ENCODE results near the gene SORCS2. TPM values are rescaled to one million over a fixed set of nuclear protein-coding genes. Genes with fewer than 3 reads are reported as not detected.
A peak's percentile ranks its signal among the peaks of the same experiment; 100 is the strongest.

SORCS2 gene
- total RNA-seq, 1 experiment from 2014 or later, result 0.06 TPM

DNA sequence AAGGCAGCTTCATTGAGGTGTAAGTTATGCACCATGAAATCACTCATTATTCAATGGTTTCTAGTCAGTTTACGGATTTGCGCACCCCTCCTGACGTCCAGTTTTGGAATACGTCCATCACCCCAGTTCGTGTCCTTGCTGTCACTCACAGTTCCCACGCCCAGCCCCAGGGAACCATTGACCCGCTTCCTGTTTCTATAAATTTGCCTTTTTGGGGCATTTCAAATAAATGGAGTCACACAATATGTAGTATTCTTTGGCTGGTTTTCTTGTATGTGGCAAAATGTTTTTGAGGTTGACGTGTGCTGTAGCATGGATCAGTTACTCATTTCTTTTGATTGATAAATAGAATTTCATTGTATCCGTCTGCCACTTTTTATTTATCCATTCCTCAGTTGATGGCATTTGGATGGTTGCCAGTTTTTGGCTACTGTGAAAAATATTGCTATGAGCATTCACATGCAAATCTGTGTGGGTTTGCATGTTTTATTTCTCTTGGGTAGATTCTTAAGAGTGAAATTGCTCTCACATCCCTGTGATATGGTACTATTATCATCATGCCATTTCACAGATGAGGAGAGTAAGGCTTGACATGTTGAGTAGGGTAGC, 18.4 kb upstream of the SORCS2 start:
- intact Hi-C loops (cut with micrococcal nuclease; ENCODE audit: unreplicated experiment), result no loop called here
- ChIA-PET POLR2A (ENCODE audit: low non-redundant PET) (no interaction called here), CTCF (interaction anchor here (1.1 kb wide), 1 partner anchor 71 kb away, joined by 5 read pairs; no protein-coding TSS in a partner anchor)
- TF ChIP-seq, protein P1, sequence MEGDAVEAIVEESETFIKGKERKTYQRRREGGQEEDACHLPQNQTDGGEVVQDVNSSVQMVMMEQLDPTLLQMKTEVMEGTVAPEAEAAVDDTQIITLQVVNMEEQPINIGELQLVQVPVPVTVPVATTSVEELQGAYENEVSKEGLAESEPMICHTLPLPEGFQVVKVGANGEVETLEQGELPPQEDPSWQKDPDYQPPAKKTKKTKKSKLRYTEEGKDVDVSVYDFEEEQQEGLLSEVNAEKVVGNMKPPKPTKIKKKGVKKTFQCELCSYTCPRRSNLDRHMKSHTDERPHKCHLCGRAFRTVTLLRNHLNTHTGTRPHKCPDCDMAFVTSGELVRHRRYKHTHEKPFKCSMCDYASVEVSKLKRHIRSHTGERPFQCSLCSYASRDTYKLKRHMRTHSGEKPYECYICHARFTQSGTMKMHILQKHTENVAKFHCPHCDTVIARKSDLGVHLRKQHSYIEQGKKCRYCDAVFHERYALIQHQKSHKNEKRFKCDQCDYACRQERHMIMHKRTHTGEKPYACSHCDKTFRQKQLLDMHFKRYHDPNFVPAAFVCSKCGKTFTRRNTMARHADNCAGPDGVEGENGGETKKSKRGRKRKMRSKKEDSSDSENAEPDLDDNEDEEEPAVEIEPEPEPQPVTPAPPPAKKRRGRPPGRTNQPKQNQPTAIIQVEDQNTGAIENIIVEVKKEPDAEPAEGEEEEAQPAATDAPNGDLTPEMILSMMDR (conservative IDR thresholded peaks at IDR 0.05; ENCODE audit: low read depth, low read length), result no peak
- TF ChIP-seq EZH2 (IDR thresholded peaks at IDR 0.05; ENCODE audit: borderline replicate concordance, low read depth, low read length, poor library complexity, severe bottlenecking), result no peak
- peak; percentile 38 for DNase-seq (ENCODE audit: low spot score)
- Histone ChIP-seq H3K4me1 (ENCODE audit: insufficient read depth, low read length, poor library complexity, severe bottlenecking) (no peaks in the 10 kb centered on the region), H3K36me3 (ENCODE audit: insufficient read depth, low read length, poor library complexity, severe bottlenecking) (no peaks in the 10 kb centered on the region), H3K9me3 (ENCODE audit: low read depth, low read length, poor library complexity, severe bottlenecking) (peaks cover 2% of the 10 kb centered on the region), H3K4me3 (ENCODE audit: low read depth, low read length, poor library complexity, severe bottlenecking) (no peak overlapping the region), H3K27me3 (replicated peaks; ENCODE audit: insufficient read depth, low read depth, low read length, poor library complexity) (peaks cover 5% of the 10 kb centered on the region), H3K27ac (ENCODE audit: low read depth, low read length, poor library complexity, severe bottlenecking) (no peak overlapping the region)
- no TSS peak for BruUV-seq (replicated peaks)

DNA sequence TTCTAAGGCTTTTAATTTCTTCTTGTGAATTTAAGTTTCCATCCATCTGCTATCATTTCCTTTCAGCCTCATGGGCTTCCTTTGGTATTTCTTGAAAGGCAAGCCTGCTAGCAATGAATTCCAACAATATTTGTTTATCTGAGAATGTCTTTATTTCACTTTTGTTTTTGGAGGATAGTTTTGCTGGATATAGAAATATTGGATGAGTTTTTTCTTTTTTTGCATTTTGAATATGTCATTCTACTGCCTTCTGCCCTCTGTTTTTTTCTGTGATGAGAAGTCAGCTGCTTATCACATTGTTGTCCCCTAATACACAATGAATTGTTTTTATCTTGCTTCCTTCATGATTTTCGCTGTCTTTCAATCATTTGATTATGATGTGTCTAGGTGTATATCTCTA, 13.2 kb upstream of the SORCS2 start:
- Histone ChIP-seq H3K9me3 (ENCODE audit: low read depth, low read length, poor library complexity, severe bottlenecking) (peaks cover 10% of the 10 kb centered on the region), H3K27me3 (replicated peaks; ENCODE audit: insufficient read depth, low read depth, low read length, poor library complexity) (peaks cover 3% of the 10 kb centered on the region), H3K27ac (ENCODE audit: low read depth, low read length, poor library complexity, severe bottlenecking) (no peak overlapping the region), H3K4me1 (ENCODE audit: insufficient read depth, low read length, poor library complexity, severe bottlenecking) (no peaks in the 10 kb centered on the region), H3K4me3 (ENCODE audit: low read depth, low read length, poor library complexity, severe bottlenecking) (no peak overlapping the region), H3K36me3 (ENCODE audit: insufficient read depth, low read length, poor library complexity, severe bottlenecking) (no peaks in the 10 kb centered on the region)
- POLR2A ChIA-PET (ENCODE audit: low non-redundant PET), result no interaction called here
- BruUV-seq (replicated peaks), result no TSS peak
- TF ChIP-seq, protein P1 (conservative IDR thresholded peaks at IDR 0.05; ENCODE audit: low read depth, low read length), result no peak
- TF ChIP-seq EZH2 (IDR thresholded peaks at IDR 0.05; ENCODE audit: borderline replicate concordance, low read depth, low read length, poor library complexity, severe bottlenecking), result no peak
- CTCF ChIA-PET, result no interaction called here
- intact Hi-C loops (cut with micrococcal nuclease; ENCODE audit: unreplicated experiment), result no loop called here
- DNase-seq (ENCODE audit: low spot score), result no peak

DNA sequence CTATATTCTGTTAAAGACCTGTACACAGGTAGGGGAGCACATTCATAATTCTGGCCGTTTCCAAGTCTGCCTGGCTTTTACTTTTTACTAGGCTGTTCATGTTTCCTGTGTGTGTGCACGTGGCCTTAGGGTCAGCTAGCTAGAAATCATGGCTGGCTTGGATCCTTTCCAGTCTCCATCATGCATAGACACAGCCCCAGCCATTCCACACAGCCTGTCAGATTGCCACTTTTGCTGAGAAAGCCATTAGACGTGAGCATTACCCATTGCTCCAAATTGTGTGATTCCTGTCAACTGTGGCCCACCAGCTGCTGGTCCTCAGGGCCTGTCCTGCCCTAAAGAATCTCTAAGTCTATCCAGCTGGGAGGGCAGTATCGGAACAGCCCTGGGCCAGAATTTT, 11.4 kb upstream of the SORCS2 start:
- no peak for DNase-seq (ENCODE audit: low spot score)
- no peak overlapping the region for H3K27ac ChIP-seq (ENCODE audit: low read depth, low read length, poor library complexity, severe bottlenecking)
- H3K27me3 ChIP-seq (replicated peaks; ENCODE audit: insufficient read depth, low read depth, low read length, poor library complexity), result peaks cover 3% of the 10 kb centered on the region
- no TSS peak for BruUV-seq (replicated peaks)
- CTCF ChIA-PET, result no interaction called here
- intact Hi-C loops (cut with micrococcal nuclease; ENCODE audit: unreplicated experiment), result no loop called here
- H3K4me1 ChIP-seq (ENCODE audit: insufficient read depth, low read length, poor library complexity, severe bottlenecking), result no peaks in the 10 kb centered on the region
- no peak for TF ChIP-seq EZH2 (IDR thresholded peaks at IDR 0.05; ENCODE audit: borderline replicate concordance, low read depth, low read length, poor library complexity, severe bottlenecking)
- TF ChIP-seq, protein P1 (conservative IDR thresholded peaks at IDR 0.05; ENCODE audit: low read depth, low read length), result no peak
- H3K9me3 ChIP-seq (ENCODE audit: low read depth, low read length, poor library complexity, severe bottlenecking), result peaks cover 10% of the 10 kb centered on the region
- H3K4me3 ChIP-seq (ENCODE audit: low read depth, low read length, poor library complexity, severe bottlenecking), result no peak overlapping the region
- no peaks in the 10 kb centered on the region for H3K36me3 ChIP-seq (ENCODE audit: insufficient read depth, low read length, poor library complexity, severe bottlenecking)
- POLR2A ChIA-PET (ENCODE audit: low non-redundant PET), result no interaction called here

All from A673 (cell line).